Measurements from ENCODE around the gene PPP1R18.

Gene PPP1R18

DNA sequence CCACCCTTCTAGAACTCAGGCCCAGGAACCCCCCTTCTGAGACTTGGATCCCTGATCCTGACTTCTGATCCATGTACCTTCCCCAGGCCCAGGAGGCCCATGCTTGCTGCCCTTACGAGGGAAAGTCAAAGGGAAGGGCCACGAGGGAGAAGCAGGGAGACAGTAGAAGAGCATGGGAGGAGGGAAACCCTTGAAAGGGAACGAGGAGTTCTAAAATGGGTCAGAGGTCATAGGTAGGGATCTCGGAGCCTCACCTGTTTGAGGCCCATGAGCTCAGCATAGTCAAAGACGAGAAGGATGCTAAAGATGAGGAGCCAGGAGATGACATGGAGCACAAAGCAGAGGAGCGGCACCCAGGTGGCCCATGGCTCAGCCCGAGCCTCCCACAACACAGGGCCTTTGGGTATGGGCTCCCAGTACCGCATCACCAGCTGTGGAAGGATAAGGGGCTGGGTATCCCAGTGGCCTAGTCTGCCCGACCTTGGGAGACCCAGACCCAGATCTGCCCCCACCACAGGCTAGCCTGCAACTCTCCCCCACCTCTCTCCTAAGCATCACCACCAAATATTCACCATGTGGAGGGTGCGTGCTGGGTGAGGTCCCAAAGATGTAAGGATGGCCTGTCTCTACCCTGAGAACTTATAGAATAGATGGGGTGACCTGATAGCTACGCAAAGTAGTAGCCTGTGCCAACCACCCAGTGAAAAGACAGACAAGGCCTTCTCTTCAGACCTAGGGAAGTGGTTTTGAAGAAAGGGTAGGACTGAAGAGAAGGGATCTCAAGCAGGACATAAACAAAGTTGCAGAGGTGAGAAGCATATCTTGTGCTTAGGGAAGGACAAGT lies 2.8 kb upstream of the PPP1R18 start:
- no peak for DNase-seq (ENCODE audit: low spot score)

DNA sequence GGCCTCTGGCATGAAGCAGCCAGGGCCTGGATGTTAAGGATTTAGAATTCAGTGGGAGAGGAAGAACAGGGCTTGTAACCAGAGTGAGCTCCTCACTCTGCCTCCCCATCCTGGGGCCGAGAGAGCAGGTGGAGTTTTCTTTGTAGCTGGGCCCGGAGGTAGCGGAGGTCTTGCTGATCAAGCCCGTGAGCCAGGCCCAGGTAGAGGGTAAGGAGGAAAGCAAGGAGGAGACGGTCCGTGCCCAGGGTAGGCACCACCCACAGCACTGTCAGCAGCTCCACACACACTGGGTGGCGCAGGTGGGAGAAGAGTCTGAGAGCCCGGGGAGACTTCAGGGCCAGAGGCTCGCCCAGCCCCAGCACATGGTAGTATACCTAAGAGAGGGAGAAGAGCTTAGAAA lies 2.1 kb upstream of the PPP1R18 start:
- DNase-seq (ENCODE audit: low spot score), result no peak

- no peak for DNase-seq (ENCODE audit: low spot score)
Observed at GRCh38 chr6:30687659-30688431, 1.4 kb upstream of the PPP1R18 start.

GRCh38 chr6:30686908-30687658 lies 638 bp upstream of the PPP1R18 start:
- DNase-seq (ENCODE audit: low spot score), result peak; percentile 97

DNA sequence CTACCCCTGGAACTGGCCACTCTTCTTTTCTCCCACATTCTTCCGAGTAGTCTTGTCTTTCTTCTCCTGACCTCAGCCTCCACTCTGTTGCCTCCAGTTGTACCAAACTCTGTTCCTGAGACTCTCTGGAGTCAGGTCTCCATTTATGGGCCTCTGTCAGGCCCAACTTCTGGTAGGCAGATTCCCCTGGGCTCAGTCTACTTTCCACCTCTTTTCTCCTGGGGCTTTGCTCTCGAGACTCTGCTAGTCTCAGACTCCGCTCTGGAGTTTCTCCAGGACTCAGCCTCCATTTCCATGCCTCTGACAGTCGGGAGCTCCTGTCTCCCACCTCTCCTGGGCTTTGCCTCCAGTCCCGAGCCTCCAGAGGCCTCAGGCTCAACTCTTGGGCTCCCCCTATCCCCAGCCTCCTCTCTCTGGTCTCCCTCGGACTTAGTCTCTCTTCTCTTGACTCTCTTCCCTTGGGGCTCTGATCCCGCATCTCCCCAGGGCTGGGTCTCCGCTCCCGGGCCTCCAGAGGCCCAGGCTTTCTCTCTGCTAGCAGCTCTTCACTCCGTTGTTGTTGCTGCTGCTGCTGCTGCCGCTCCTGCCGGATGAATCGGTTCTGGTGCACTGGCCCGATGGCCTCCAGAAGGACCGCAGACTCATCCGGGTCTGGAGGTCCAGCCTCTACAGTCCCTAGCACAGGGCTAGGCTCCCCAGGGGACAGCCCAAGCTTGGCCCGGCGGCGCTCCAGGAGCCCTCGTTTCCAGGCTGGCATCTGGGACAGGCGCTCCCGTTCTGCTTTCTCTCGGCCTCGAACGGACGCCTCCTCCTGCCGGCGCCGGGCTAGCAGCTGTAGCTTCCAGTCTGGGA lies 1.1 kb downstream of the PPP1R18 start:
- no peak for DNase-seq (ENCODE audit: low spot score)

- DNase-seq (ENCODE audit: low spot score), result no peak
Observed at GRCh38 chr6:30684386-30685156, 1.9 kb downstream of the PPP1R18 start.

- DNase-seq (ENCODE audit: low spot score), result no peak
Observed at GRCh38 chr6:30683980-30684338, 2.5 kb downstream of the PPP1R18 start.

GRCh38 chr6:30683183-30683979 lies 3.1 kb downstream of the PPP1R18 start:
- no peak for DNase-seq (ENCODE audit: low spot score)

DNA sequence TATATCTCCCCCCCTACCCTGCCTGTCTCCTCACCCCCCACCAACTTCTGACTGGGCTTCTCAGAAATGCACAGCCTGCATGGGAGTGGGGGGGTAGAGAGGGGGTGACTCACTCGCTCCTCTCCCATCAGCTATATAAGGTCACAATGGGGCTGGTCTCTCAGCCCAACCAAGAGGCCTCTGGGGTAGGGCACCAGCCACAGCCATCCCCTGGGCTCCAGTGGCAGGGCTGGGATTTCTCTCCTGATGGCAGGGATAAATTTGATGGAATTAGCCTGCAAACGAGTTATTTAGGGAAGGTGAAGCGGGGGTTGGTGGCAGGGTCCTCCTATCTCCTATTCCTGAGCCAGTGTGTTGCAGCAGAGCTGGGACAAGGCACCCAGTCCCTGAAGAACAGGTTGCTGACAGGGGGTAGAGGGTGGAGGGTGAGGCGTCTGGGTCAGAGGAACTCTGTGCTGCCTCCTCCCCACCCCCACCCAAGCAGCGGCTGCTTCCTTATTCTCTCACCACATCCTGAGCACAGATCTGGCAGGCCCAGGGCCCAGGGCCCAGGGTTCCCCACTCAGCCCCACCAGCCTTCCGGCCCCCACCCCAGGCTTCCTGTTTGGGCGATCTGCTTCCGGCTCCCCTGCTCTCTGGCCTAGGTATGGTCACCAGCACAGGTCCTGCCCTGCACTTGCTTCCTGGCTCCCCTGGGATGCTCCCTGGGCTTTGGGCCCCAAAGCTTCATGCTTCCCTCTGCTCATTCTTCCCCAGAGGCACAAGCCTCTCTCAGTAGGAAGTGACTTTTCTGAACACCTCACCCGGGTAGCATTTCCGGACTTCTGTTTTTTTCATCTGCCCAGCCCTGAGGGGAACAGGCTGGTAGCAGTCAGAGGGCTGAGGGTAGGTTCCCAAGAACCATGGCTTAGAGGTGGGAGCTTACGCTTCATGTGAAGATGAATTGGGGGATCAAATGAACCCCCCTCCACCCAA lies 4.0 kb downstream of the PPP1R18 start:
- DNase-seq (ENCODE audit: low spot score), result peak; percentile 98

GRCh38 chr6:30681766-30682142 lies 4.7 kb downstream of the PPP1R18 start:
- no peak for DNase-seq (ENCODE audit: low spot score)

GRCh38 chr6:30679765-30680535 lies 6.5 kb downstream of the PPP1R18 start:
- no peak for DNase-seq (ENCODE audit: low spot score)

GRCh38 chr6:30678964-30679726 lies 7.3 kb downstream of the PPP1R18 start:
- no peak for DNase-seq (ENCODE audit: low spot score)

- DNase-seq (ENCODE audit: low spot score), result no peak
Observed at GRCh38 chr6:30676660-30677285, 9.7 kb downstream of the PPP1R18 start.

DNA sequence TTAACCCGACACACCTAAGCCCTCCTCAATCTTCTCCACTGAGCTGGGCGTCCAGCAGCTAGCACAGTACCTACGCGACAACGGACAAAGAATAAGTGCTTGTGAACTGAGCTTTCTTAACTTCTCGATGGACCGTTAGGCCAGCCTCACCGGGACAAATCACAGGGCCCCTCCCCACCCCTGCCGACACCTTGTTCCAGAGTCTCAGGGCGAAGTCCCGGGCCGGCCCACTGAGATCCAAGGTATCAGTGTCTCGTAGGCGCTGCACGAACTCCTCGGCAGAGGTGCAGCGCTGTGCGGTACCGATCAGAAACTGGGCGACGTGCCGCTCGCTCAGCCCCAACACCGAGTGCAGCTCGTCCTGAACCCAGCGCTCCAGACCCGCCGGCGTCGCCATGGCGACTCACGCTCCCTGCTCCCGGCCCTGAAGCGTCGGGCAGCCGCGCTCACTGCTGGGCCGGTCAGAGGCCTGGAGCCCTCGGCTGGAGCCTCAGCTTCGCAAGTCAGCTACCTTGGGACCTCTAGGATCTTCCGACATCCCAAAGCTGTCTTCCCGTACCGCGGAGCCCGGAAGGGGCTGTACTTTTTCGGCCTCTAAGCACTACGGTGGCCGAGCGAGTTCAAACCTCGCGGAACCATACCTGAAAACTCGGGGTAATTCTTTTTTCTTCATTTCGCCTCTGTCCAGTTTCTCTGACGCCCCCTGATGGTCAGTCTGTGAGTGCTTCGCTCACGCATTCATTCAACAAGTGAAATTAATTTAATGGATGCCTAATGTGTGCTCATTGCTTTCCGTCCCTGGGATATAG lies 13.8 kb downstream of the PPP1R18 start, which contains the start of gene DHX16:
TSS of gene DHX16 (minus strand) at position 562 of the 809 bp plus-strand sequence. CDS start at position 397, 165 bp downstream.
- peak; percentile 98 for DNase-seq (ENCODE audit: low spot score)

DNA sequence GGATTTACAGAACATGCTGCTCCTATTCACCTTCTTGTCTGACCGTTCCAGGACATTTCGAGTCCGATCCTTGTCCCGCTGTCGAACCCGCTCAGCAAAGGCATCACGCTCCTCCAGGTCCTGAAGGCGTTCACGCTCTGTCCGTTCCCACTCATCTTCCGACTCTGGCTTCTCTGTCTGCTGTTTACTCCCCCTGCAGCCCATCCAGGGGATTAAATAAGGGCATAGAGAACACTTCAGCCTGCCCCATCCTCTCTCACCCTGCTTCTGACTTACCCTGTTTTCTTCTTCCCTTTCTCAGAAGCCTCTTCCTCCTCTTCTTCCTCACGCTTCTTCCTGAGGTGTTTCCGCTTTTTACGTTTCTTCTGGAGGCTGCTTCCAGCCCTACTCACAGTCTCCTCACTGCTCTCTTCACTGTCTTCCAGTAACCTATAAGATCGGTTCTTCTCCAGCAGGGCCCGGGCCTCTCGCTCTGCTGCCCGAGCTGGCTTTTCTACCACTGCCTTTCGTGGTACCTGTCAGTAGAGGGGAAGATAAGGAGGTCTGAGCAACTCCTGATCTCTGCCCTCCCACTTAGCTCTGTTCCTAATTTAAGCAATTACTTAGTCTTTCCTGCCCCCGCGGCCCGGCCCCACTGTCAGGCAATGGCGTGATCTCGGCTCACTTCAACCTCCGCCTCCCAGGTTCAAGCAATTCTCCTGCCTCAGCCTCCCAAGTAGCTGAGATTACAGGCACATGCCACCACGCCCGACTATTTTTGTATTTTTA lies 15.5 kb downstream of the PPP1R18 start:
- DNase-seq (ENCODE audit: low spot score), result no peak
